B cell (primary cell): ENCODE results near the gene SCEL.

Source experiments
- EZH2 ChIP-seq: IDR thresholded peaks from 2 replicates; pipeline ENCODE4 v1.6.1; 2012; ENCODE audit warnings: borderline replicate concordance, low read depth, mild to moderate bottlenecking, moderate library complexity, low read length; ENCODE audit not compliant: insufficient read depth, poor library complexity, severe bottlenecking
- TF ChIP-seq, protein P1 (sequence below): fragments of 200-600 bp; IDR thresholded peaks from one replicate; pipeline ENCODE4 v1.8.0; 2022; ENCODE audit warnings: antibody characterized with exemption, mild to moderate bottlenecking

DNA sequence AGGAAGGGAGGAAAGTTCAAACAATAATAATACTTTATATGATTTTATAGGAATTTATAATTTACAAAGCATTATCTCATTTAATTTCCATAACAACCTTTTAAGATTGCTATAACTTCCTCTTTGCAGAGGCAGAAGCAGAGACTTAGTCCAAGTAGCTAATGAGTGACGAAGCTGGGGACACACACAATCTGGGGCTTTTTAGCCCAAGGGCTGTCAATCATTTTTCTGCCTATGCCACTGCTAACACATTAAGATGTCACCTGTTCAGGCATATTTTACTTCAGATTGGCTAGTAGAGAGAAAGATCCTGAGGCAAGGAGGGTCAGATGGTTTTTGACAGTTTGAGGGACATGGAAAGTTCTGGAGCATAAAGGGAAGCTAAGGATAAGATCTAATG lies 12.6 kb downstream of the SCEL start:
- TF ChIP-seq, protein P1, sequence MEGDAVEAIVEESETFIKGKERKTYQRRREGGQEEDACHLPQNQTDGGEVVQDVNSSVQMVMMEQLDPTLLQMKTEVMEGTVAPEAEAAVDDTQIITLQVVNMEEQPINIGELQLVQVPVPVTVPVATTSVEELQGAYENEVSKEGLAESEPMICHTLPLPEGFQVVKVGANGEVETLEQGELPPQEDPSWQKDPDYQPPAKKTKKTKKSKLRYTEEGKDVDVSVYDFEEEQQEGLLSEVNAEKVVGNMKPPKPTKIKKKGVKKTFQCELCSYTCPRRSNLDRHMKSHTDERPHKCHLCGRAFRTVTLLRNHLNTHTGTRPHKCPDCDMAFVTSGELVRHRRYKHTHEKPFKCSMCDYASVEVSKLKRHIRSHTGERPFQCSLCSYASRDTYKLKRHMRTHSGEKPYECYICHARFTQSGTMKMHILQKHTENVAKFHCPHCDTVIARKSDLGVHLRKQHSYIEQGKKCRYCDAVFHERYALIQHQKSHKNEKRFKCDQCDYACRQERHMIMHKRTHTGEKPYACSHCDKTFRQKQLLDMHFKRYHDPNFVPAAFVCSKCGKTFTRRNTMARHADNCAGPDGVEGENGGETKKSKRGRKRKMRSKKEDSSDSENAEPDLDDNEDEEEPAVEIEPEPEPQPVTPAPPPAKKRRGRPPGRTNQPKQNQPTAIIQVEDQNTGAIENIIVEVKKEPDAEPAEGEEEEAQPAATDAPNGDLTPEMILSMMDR, result no peak
- TF ChIP-seq EZH2, result no peak
